ENCODE measurements around the gene TEKT5. TPM values are rescaled to one million over a fixed set of nuclear protein-coding genes. Genes with fewer than 3 reads are reported as not detected.
"Not testable (repeated sequence)": the region's sequence is repeated elsewhere in the genome, so short reads cannot be mapped to it uniquely, and the experiment has no call there.

Gene TEKT5
- total RNA-seq, 1 experiment from 2014 or later = not detected

GRCh38 chr16:10681310-10682308 lies 13.1 kb downstream of the TEKT5 start:
- H3K27me3 Mint-ChIP-seq (ENCODE audit: insufficient read depth, unreplicated experiment) = peaks cover 21% of the 10 kb centered on the region
- no peaks in the 10 kb centered on the region for H3K36me3 Mint-ChIP-seq (ENCODE audit: insufficient read depth, unreplicated experiment)
- no peaks in the 10 kb centered on the region for H3K4me1 Mint-ChIP-seq (ENCODE audit: insufficient read depth, unreplicated experiment)
- ChIA-PET CTCF (interaction anchor here (0.5 to 0.6 kb wide), 2 partner anchors 867 to 1450 kb away, joined by 4 to 5 read pairs; no protein-coding TSS in a partner anchor), POLR2A (no interaction called here)
- no peak overlapping the region for H3K27ac Mint-ChIP-seq (ENCODE audit: low read depth, unreplicated experiment)
- TF ChIP-seq CTCF (IDR thresholded peaks at IDR 0.05; ENCODE audit: unreplicated experiment) = no peak
- no TSS peak for BruUV-seq (replicated peaks)
- H3K9me3 Mint-ChIP-seq (ENCODE audit: unreplicated experiment) = no peaks in the 10 kb centered on the region
- no peak overlapping the region for H3K4me3 Mint-ChIP-seq (ENCODE audit: unreplicated experiment)
- DNase-seq (ENCODE audit: unreplicated experiment) = no peak
- intact Hi-C loops (cut with micrococcal nuclease) = no loop called here

- DNase-seq (ENCODE audit: unreplicated experiment) = no peak
- H3K36me3 Mint-ChIP-seq (ENCODE audit: insufficient read depth, unreplicated experiment) = no peaks in the 10 kb centered on the region
- ChIA-PET CTCF (no interaction called here), POLR2A (no interaction called here)
- intact Hi-C loops (cut with micrococcal nuclease) = no loop called here
- no peak overlapping the region for H3K27ac Mint-ChIP-seq (ENCODE audit: low read depth, unreplicated experiment)
- no peak for TF ChIP-seq CTCF (IDR thresholded peaks at IDR 0.05; ENCODE audit: unreplicated experiment)
- no peaks in the 10 kb centered on the region for H3K4me1 Mint-ChIP-seq (ENCODE audit: insufficient read depth, unreplicated experiment)
- no peaks in the 10 kb centered on the region for H3K9me3 Mint-ChIP-seq (ENCODE audit: unreplicated experiment)
- no TSS peak for BruUV-seq (replicated peaks)
- H3K27me3 Mint-ChIP-seq (ENCODE audit: insufficient read depth, unreplicated experiment) = peaks cover 22% of the 10 kb centered on the region
- H3K4me3 Mint-ChIP-seq (ENCODE audit: unreplicated experiment) = no peak overlapping the region
Measured at GRCh38 chr16:10679921-10680320, 14.8 kb downstream of the TEKT5 start.

- H3K27me3 Mint-ChIP-seq (ENCODE audit: insufficient read depth, unreplicated experiment) = peaks cover 22% of the 10 kb centered on the region
- CTCF ChIA-PET; H3K9me3 Mint-ChIP-seq (ENCODE audit: unreplicated experiment); H3K27ac Mint-ChIP-seq (ENCODE audit: low read depth, unreplicated experiment); H3K36me3 Mint-ChIP-seq (ENCODE audit: insufficient read depth, unreplicated experiment); DNase-seq (ENCODE audit: unreplicated experiment); POLR2A ChIA-PET; BruUV-seq (replicated peaks); H3K4me3 Mint-ChIP-seq (ENCODE audit: unreplicated experiment); H3K4me1 Mint-ChIP-seq (ENCODE audit: insufficient read depth, unreplicated experiment); intact Hi-C loops (cut with micrococcal nuclease): not testable (repeated sequence)
Measured at GRCh38 chr16:10679441-10679840, 15.3 kb downstream of the TEKT5 start.

GRCh38 chr16:10678655-10679054 lies 16.1 kb downstream of the TEKT5 start:
- no peaks in the 10 kb centered on the region for H3K4me1 Mint-ChIP-seq (ENCODE audit: insufficient read depth, unreplicated experiment)
- intact Hi-C loops (cut with micrococcal nuclease) = no loop called here
- BruUV-seq (replicated peaks) = no TSS peak
- H3K27ac Mint-ChIP-seq (ENCODE audit: low read depth, unreplicated experiment) = no peak overlapping the region
- no peak for TF ChIP-seq CTCF (IDR thresholded peaks at IDR 0.05; ENCODE audit: unreplicated experiment)
- H3K9me3 Mint-ChIP-seq (ENCODE audit: unreplicated experiment) = no peaks in the 10 kb centered on the region
- ChIA-PET CTCF (no interaction called here), POLR2A (no interaction called here)
- H3K27me3 Mint-ChIP-seq (ENCODE audit: insufficient read depth, unreplicated experiment) = peaks cover 22% of the 10 kb centered on the region
- H3K36me3 Mint-ChIP-seq (ENCODE audit: insufficient read depth, unreplicated experiment) = no peaks in the 10 kb centered on the region
- no peak for DNase-seq (ENCODE audit: unreplicated experiment)
- no peak overlapping the region for H3K4me3 Mint-ChIP-seq (ENCODE audit: unreplicated experiment)
